HEK293 (cell line): Measurements from ENCODE around the gene CYP11A1.

Experiments
- CTCF ChIA-PET: fragments of 350-600 bp; formaldehyde crosslinking; extraction: SDS; loops from one replicate; lab custom pipeline; 2021; ENCODE audit warnings: antibody characterized with exemption; lab: Yijun Ruan, JAX
- POLR2A ChIA-PET: fragments of 300-600 bp; formaldehyde crosslinking; extraction: SDS; loops from one replicate; lab custom pipeline; 2020; ENCODE audit warnings: antibody characterized with exemption, inconsistent platforms; lab: Yijun Ruan, JAX
- H3K27ac ChIP-seq: fragments of 200-500 bp; sonication (Bioruptor generic); 2 replicates; pipeline ENCODE4 v1.5.1; 2014; ENCODE audit warnings: low read depth, low read length, control low read depth, inconsistent platforms; ENCODE audit errors: extremely low read depth
- H3K36me3 ChIP-seq, 2 experiments: fragments of 200-500 bp in 1 of 2; sonication (Bioruptor generic) in 1 of 2; 1 replicate in 1 of 2; 2 replicates in 1 of 2; pipeline ENCODE4 v1.5.1; 2014 to 2017; ENCODE audit warnings: inconsistent platforms in 2 of 2, low read length in 2 of 2; ENCODE audit not compliant: control insufficient read depth in 2 of 2, insufficient read depth in 1 of 2
- H3K4me1 ChIP-seq: fragments of 200-500 bp; sonication (Bioruptor generic); 2 replicates; pipeline ENCODE4 v1.5.1; 2014; ENCODE audit warnings: mild to moderate bottlenecking, low read length, inconsistent platforms; ENCODE audit not compliant: control insufficient read depth, insufficient read depth
- H3K4me3 ChIP-seq: 2 replicates; pipeline ENCODE4 v1.5.1; 2011; ENCODE audit warnings: low read depth, mild to moderate bottlenecking, control low read depth, low read length, moderate library complexity
- H3K9me3 ChIP-seq: fragments of 200-500 bp; sonication (Bioruptor generic); 2 replicates; pipeline ENCODE4 v1.5.1; 2014; ENCODE audit warnings: low read depth, low read length, inconsistent platforms; ENCODE audit not compliant: control insufficient read depth, insufficient read depth
- EGR2 ChIP-seq: fragments of 450-650 bp; formaldehyde crosslinking; IDR thresholded peaks from 2 replicates; pipeline ENCODE4 v1.5.1; 2016; ENCODE audit warnings: low read depth, missing biosample characterization, missing genetic modification characterization
- GLIS1 ChIP-seq: fragments of 450-650 bp; formaldehyde crosslinking; IDR thresholded peaks from 2 replicates; pipeline ENCODE4 v1.5.1; 2016; ENCODE audit warnings: missing biosample characterization, missing genetic modification characterization
- GLIS2 ChIP-seq: fragments of 450-650 bp; formaldehyde crosslinking; IDR thresholded peaks from 2 replicates; pipeline ENCODE4 v1.5.1; 2016; ENCODE audit warnings: missing biosample characterization, missing genetic modification characterization
- KLF16 ChIP-seq: fragments of 450-650 bp; formaldehyde crosslinking; IDR thresholded peaks from 2 replicates; pipeline ENCODE4 v1.5.1; 2017; ENCODE audit warnings: missing biosample characterization, missing genetic modification characterization
- KLF8 ChIP-seq: fragments of 450-650 bp; formaldehyde crosslinking; IDR thresholded peaks from 2 replicates; pipeline ENCODE4 v1.5.1; 2016; ENCODE audit warnings: missing biosample characterization, missing genetic modification characterization
- PATZ1 ChIP-seq: fragments of 450-650 bp; formaldehyde crosslinking; IDR thresholded peaks from 2 replicates; pipeline ENCODE4 v1.5.1; 2016; ENCODE audit warnings: missing biosample characterization, missing genetic modification characterization
- SCRT2 ChIP-seq: fragments of 450-650 bp; formaldehyde crosslinking; IDR thresholded peaks from 2 replicates; pipeline ENCODE4 v1.5.1; 2016; ENCODE audit warnings: missing biosample characterization, missing genetic modification characterization
- ZFHX2 ChIP-seq: fragments of 450-650 bp; formaldehyde crosslinking; conservative IDR thresholded peaks from 2 replicates; pipeline ENCODE4 v1.5.1; 2016; ENCODE audit warnings: missing biosample characterization, missing genetic modification characterization
- ZNF10 ChIP-seq: fragments of 450-650 bp; formaldehyde crosslinking; IDR thresholded peaks from 2 replicates; pipeline ENCODE4 v1.5.1; 2017; ENCODE audit warnings: missing biosample characterization, missing genetic modification characterization
- ZNF239 ChIP-seq: fragments of 450-650 bp; formaldehyde crosslinking; IDR thresholded peaks from 2 replicates; pipeline ENCODE4 v1.5.1; 2016; ENCODE audit warnings: missing biosample characterization, missing genetic modification characterization
- ZNF341 ChIP-seq: fragments of 450-650 bp; formaldehyde crosslinking; IDR thresholded peaks from 2 replicates; pipeline ENCODE4; 2016; ENCODE audit warnings: low read depth, missing biosample characterization, missing genetic modification characterization
- ZXDB ChIP-seq: fragments of 450-650 bp; formaldehyde crosslinking; IDR thresholded peaks from 2 replicates; pipeline ENCODE4 v1.5.1; 2016; ENCODE audit warnings: missing biosample characterization, missing genetic modification characterization
- TF ChIP-seq, protein P1 (sequence below): fragments of 450-650 bp; formaldehyde crosslinking; IDR thresholded peaks from 2 replicates; pipeline ENCODE4 v1.5.1; 2016; ENCODE audit warnings: missing biosample characterization, missing genetic modification characterization, borderline replicate concordance
- TF ChIP-seq, protein P2 (sequence below): fragments of 450-650 bp; formaldehyde crosslinking; IDR thresholded peaks from 2 replicates; pipeline ENCODE4 v1.5.1; 2016; ENCODE audit warnings: missing biosample characterization, missing genetic modification characterization

The CYP11A1 gene

DNA sequence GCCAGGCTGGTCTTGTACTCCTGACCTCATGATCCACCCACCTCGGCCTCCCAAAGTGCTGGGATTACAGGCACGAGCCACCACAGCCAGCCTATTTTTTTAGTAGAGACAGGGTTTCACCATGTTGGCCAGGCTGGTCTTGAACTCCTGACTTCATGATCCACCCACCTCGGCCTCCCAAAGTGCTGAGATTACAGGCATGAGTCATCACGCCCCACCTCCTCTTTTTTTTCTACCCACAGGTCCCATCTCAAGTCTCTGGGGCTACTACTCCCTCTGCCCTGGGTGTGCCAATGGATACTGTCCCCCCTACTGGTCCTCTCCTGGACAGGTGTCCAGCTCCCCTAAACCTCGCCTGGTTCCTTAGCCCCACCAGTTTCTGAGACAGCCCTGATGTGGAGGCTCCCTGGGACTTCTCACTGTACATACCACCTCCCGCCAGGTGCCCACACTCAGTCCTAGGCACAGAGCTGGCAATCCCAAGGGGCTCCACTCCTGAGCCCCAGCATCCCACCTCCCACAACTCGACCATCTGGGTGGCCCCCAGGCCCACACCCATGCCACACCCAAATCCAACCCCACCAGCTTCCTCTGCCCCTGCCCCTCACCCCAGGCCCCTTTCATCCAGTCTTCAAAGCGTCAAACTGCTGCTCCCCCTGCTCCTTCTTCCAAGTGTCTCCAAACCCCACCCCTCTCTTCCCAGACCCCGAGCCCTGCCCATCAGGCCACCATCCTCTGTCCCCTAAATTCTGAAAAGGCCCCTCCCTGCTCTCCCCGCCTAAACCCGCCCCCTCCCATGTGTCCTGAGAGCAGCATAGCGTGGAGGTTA is 13.1 kb upstream of the CYP11A1 start:
- Histone ChIP-seq H3K27ac (no peak overlapping the region), H3K4me3 (no peak overlapping the region), H3K36me3 (no peaks in the 10 kb centered on the region), H3K4me1 (no peaks in the 10 kb centered on the region), H3K9me3 (no peaks in the 10 kb centered on the region)
- ChIA-PET POLR2A (no interaction called here), CTCF (interaction anchor here (0.6 to 25.1 kb wide), 12 partner anchors 30 to 495 kb away, joined by 3 to 768 read pairs (median 4); partner anchors contain the start of genes SEMA7A and UBL7)
- TF ChIP-seq KLF16 (tag by site-specific recombination): 0 out of 2 replicates have a peak, but pooled peaks have one; percentile 29
- TF ChIP-seq, protein P1, sequence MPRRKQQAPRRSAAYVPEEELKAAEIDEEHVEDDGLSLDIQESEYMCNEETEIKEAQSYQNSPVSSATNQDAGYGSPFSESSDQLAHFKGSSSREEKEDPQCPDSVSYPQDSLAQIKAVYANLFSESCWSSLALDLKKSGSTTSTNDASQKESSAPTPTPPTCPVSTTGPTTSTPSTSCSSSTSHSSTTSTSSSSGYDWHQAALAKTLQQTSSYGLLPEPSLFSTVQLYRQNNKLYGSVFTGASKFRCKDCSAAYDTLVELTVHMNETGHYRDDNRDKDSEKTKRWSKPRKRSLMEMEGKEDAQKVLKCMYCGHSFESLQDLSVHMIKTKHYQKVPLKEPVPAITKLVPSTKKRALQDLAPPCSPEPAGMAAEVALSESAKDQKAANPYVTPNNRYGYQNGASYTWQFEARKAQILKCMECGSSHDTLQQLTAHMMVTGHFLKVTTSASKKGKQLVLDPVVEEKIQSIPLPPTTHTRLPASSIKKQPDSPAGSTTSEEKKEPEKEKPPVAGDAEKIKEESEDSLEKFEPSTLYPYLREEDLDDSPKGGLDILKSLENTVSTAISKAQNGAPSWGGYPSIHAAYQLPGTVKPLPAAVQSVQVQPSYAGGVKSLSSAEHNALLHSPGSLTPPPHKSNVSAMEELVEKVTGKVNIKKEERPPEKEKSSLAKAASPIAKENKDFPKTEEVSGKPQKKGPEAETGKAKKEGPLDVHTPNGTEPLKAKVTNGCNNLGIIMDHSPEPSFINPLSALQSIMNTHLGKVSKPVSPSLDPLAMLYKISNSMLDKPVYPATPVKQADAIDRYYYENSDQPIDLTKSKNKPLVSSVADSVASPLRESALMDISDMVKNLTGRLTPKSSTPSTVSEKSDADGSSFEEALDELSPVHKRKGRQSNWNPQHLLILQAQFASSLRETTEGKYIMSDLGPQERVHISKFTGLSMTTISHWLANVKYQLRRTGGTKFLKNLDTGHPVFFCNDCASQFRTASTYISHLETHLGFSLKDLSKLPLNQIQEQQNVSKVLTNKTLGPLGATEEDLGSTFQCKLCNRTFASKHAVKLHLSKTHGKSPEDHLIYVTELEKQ: no peak
- TF ChIP-seq, protein P2, sequence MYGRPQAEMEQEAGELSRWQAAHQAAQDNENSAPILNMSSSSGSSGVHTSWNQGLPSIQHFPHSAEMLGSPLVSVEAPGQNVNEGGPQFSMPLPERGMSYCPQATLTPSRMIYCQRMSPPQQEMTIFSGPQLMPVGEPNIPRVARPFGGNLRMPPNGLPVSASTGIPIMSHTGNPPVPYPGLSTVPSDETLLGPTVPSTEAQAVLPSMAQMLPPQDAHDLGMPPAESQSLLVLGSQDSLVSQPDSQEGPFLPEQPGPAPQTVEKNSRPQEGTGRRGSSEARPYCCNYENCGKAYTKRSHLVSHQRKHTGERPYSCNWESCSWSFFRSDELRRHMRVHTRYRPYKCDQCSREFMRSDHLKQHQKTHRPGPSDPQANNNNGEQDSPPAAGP (tag by site-specific recombination): peak; percentile 47; the same call in 1 of the 2 replicates
- TF ChIP-seq ZNF10 (tag by site-specific recombination): no peak
- peak; percentile 34; the same call in 1 of the 2 replicates for TF ChIP-seq PATZ1 (tag by site-specific recombination)
- TF ChIP-seq ZNF341 (tag by site-specific recombination): 0 out of 2 replicates have a peak, but pooled peaks have one; percentile 14
- 0 out of 2 replicates have a peak, but pooled peaks have one; percentile 16 for TF ChIP-seq KLF8
- peak; percentile 90 for TF ChIP-seq EGR2 (tag by site-specific recombination)
- TF ChIP-seq GLIS1: peak; percentile 62
- TF ChIP-seq ZNF239: no peak
- no peak for TF ChIP-seq SCRT2
- peak; percentile 47 for TF ChIP-seq GLIS2 (tag by site-specific recombination)
- TF ChIP-seq ZFHX2 (tag by site-specific recombination): peak; percentile 92

DNA sequence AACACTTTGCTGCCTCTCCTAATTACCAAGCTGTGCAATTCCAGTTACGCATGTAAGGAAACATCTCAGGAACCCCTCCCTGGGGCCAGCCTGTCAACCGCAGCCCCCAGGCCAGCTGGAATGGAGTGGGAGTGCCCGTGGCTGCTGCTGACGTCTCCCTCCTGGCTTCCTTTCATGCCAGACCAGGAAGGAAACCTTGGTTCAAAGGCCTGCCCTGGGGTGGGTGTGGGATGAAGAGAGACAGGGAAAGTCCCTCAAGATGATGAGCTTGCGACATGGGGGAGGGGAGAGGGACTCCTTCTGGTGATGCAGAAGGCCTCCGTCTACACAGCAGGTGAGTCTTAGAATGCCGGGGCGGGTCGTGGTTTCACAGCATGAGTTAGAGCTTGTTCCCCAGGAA is 11.4 kb upstream of the CYP11A1 start:
- ChIA-PET CTCF (interaction anchor here (0.6 to 25.1 kb wide), 12 partner anchors 10 to 584 kb away, joined by 3 to 768 read pairs (median 5); partner anchors contain the start of gene SEMA7A), POLR2A (interaction anchor here (0.9 kb wide), 1 partner anchor 162 kb away, joined by 5 read pairs; the partner anchor contains the start of gene ARID3B)
- peaks cover 8% of the 10 kb centered on the region for H3K4me1 ChIP-seq

More for the DNA sequence above, 11.4 kb upstream of the CYP11A1 start:
- Histone ChIP-seq H3K36me3 (no peaks in the 10 kb centered on the region), H3K27ac (no peak overlapping the region), H3K9me3 (no peaks in the 10 kb centered on the region), H3K4me3 (no peak overlapping the region)
- TF ChIP-seq EGR2 (tag by site-specific recombination): peak; percentile 53
- TF ChIP-seq ZXDB (tag by site-specific recombination): no peak
- peak; percentile 36; the same call in 1 of the 2 replicates for TF ChIP-seq ZFHX2 (tag by site-specific recombination)
